Subcutaneous abdominal adipose tissue (tissue), 5 donors: ENCODE data around the gene ZFAND5.
A peak's percentile ranks its signal among the peaks of the same experiment; 100 is the strongest.

Experiments
- H3K27ac ChIP-seq: one replicate; pipeline ENCODE4 v1.7.0; 2013; ENCODE audit warnings: low read depth, mild to moderate bottlenecking, inconsistent platforms, low read length, moderate library complexity
- H3K27me3 ChIP-seq, 5 donors: one replicate each; pipeline ENCODE4 v1.7.0; 2013; ENCODE audit warnings: low read length in 5 of 5, inconsistent platforms in 1 of 5; ENCODE audit not compliant: control insufficient read depth in 5 of 5, insufficient read depth in 4 of 5
- H3K36me3 ChIP-seq, 5 donors: one replicate each; pipeline ENCODE4 v1.7.0; 2013; ENCODE audit warnings: low read length in 5 of 5; ENCODE audit not compliant: control insufficient read depth in 5 of 5, insufficient read depth in 5 of 5
- H3K4me1 ChIP-seq, 5 donors: one replicate each; pipeline ENCODE4 v1.7.0; 2013; ENCODE audit warnings: low read length in 5 of 5, mild to moderate bottlenecking in 3 of 5, moderate library complexity in 1 of 5; ENCODE audit not compliant: control insufficient read depth in 5 of 5, insufficient read depth in 5 of 5
- H3K4me3 ChIP-seq, 5 donors: one replicate each; pipeline ENCODE4 v1.7.0; 2013; ENCODE audit warnings: low read length in 5 of 5, low read depth in 1 of 5
- H3K9ac ChIP-seq, 5 donors: one replicate each; pipeline ENCODE4 v1.7.0; 2013; ENCODE audit warnings: low read length in 5 of 5, mild to moderate bottlenecking in 4 of 5, moderate library complexity in 3 of 5
- H3K9me3 ChIP-seq, 5 donors: one replicate each; pipeline ENCODE4 v1.7.0; 2013; ENCODE audit warnings: low read length in 5 of 5; ENCODE audit not compliant: control insufficient read depth in 5 of 5
- donor health status: healthy.
- donor health status: healthy.
- donor health status: healthy.
- donor health status: healthy.
- donor health status: healthy.

Gene ZFAND5

DNA sequence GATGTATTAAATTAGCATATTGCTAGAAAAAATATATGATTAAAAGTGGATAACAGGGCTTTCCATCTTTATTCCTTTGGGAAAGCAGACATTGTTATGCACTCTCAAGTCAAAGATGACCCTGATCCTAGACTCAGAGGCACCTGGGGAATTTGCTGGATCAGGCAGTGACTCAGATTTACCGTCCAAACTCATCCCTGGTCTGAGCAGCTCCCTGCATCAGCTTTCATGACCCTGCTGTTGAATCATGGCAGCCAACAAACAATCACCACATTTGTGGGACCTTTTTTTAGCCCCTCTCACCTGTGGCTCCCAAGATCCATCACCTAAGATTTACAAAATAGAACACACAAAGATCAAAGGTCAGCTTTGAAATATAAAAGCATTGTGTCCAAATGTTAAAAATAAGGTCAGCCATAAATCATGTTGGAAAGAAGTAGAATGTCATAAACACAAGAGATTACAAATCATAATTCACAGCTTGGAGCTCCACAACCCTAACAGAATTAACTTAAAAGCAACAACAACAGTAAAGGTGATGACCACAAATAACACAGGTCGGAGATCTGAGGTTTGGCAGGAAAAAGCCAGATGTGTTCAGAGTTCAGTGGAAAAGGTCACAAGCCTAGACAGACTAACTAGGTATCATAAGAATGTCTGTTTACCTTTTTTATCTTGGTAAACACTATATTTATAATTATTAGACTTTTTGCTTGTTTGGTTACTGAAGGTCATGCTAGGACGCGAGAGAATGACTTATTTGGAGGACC, 55.5 kb downstream of the ZFAND5 start:
- Histone ChIP-seq H3K4me1 (peaks cover 3 to 20% (median 17%) of the 10 kb centered on the region in 5 donors), H3K9ac (no peak overlapping the region), H3K36me3 (no peaks in the 10 kb centered on the region), H3K4me3 (no peak overlapping the region), H3K27me3 (no peaks in the 10 kb centered on the region), H3K9me3 (no peaks in the 10 kb centered on the region), H3K27ac (no peak overlapping the region)

GRCh38 chr9:72306761-72307160, 58.2 kb downstream of the ZFAND5 start:
- Histone ChIP-seq H3K9ac (no peak overlapping the region), H3K9me3 (no peaks in the 10 kb centered on the region), H3K27me3 (no peaks in the 10 kb centered on the region), H3K4me1 (peaks cover 3 to 24% (median 14%) of the 10 kb centered on the region in 5 donors), H3K27ac (no peak overlapping the region), H3K4me3 (no peak overlapping the region), H3K36me3 (no peaks in the 10 kb centered on the region)

GRCh38 chr9:72305707-72306106, 59.3 kb downstream of the ZFAND5 start:
- H3K27me3 ChIP-seq: no peaks in the 10 kb centered on the region
- peak overlapping the region; percentile 8 for H3K27ac ChIP-seq
- H3K36me3 ChIP-seq: no peaks in the 10 kb centered on the region
- H3K9ac ChIP-seq: peak overlapping the region in 3 of 5 donors; percentile 16 to 46 (median 34)
- peak overlapping the region; percentile 19 to 60 (median 42) for H3K4me3 ChIP-seq
- peaks cover 3 to 24% (median 14%) of the 10 kb centered on the region in 5 donors for H3K4me1 ChIP-seq
- no peaks in the 10 kb centered on the region for H3K9me3 ChIP-seq

DNA sequence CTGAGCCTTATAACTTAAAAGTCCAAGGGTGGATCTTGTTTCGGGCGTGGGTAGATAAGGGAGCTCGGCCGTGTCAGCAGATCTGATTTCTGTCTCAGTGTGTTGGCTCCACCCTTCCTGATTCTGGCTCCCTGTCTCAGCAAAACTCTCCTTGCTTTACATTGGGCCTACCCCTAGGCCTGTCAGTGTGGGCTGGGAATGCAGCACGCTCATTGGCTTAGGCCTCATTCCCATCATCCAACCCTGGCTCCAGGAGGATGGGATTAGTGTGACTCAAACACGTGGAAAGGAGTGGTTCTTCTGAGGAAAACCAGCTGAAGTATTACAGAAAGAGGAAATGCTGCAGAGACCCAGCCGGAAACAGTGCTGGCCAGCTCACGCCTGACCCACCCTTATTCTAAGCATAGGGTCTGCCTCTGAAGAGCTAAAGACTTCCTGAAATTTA, 59.9 kb downstream of the ZFAND5 start:
- Histone ChIP-seq H3K27ac (peak overlapping the region; percentile 26), H3K4me1 (peaks cover 3 to 24% (median 14%) of the 10 kb centered on the region in 5 donors), H3K9me3 (no peaks in the 10 kb centered on the region), H3K27me3 (no peaks in the 10 kb centered on the region), H3K9ac (peak overlapping the region in 4 of 5 donors; percentile 34 to 72 (median 50)), H3K4me3 (peak overlapping the region; percentile 26 to 60 (median 42)), H3K36me3 (no peaks in the 10 kb centered on the region)

DNA sequence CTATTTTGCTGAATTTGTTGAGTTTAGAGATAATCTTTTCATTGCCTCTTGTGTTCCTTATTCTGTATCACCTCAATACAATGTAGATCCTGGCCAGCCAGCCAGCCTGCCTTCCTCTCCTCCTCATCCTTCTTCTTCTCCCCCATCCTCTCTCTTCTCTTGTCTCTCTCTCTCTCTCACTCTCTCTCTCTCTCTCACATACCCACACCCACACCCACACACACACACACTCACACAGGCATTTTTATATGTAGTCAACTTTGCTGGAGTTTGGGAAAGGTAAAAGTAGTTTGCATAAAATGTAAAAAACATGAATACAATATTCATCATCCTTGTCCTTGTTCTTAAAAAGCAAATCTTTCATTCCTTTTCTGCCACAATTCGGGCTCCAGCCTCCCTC, 60.5 kb downstream of the ZFAND5 start:
- peak overlapping the region in 4 of 5 donors; percentile 34 to 72 (median 50) for H3K9ac ChIP-seq
- H3K4me1 ChIP-seq: peaks cover 3 to 24% (median 14%) of the 10 kb centered on the region in 5 donors
- peak overlapping the region; percentile 26 for H3K27ac ChIP-seq
- peak overlapping the region; percentile 26 to 60 (median 42) for H3K4me3 ChIP-seq
- no peaks in the 10 kb centered on the region for H3K36me3 ChIP-seq
- H3K9me3 ChIP-seq: no peaks in the 10 kb centered on the region
- H3K27me3 ChIP-seq: no peaks in the 10 kb centered on the region
